SU-DHL-6 (cell line): ENCODE measurements around the gene TBCA.

Experiments
- EZH2phosphoT487 ChIP-seq: fragments of 200-600 bp; sonication (generic), shearing (Covaris generic); conservative IDR thresholded peaks from 2 replicates; pipeline ENCODE4 v1.6.1; 2018; ENCODE audit warnings: mild to moderate bottlenecking, antibody characterized with exemption, low read length, moderate library complexity, mixed read lengths
- TF ChIP-seq, protein P1 (sequence below): fragments of 200-600 bp; sonication (generic); IDR thresholded peaks from one replicate; pipeline ENCODE4 v1.5.1; 2017; ENCODE audit warnings: antibody characterized with exemption, mild to moderate bottlenecking, low read length, moderate library complexity; ENCODE audit not compliant: insufficient read depth, poor library complexity, severe bottlenecking

DNA sequence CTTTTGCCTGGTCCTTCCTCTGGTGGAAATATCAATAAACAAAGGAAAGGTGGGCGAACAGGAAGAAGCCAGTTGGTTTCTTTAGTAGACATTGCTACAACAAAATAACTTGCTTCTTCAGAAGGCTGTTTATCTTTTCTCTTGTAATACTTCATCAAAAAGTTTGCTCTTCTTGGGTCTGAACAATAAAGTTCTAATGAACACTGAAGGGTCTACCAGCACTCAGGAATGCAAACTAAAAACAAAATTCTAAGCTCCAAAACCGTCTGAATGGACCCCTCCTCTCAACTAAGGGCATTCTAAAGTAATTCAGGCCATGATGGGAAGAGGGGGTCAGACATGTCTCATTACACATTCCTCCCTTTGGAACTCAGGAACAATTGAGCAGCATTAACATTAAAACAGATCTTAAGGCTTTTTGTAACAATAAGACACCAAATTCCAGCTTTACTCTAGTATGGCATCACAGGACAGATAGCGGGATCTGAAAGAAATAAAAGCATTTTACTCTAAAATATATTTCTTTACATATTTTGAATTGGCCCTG, 2.3 kb downstream of the TBCA start:
- TF ChIP-seq, protein P1, sequence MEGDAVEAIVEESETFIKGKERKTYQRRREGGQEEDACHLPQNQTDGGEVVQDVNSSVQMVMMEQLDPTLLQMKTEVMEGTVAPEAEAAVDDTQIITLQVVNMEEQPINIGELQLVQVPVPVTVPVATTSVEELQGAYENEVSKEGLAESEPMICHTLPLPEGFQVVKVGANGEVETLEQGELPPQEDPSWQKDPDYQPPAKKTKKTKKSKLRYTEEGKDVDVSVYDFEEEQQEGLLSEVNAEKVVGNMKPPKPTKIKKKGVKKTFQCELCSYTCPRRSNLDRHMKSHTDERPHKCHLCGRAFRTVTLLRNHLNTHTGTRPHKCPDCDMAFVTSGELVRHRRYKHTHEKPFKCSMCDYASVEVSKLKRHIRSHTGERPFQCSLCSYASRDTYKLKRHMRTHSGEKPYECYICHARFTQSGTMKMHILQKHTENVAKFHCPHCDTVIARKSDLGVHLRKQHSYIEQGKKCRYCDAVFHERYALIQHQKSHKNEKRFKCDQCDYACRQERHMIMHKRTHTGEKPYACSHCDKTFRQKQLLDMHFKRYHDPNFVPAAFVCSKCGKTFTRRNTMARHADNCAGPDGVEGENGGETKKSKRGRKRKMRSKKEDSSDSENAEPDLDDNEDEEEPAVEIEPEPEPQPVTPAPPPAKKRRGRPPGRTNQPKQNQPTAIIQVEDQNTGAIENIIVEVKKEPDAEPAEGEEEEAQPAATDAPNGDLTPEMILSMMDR, result no peak
- no peak for TF ChIP-seq EZH2phosphoT487
